GM21529 (cell line): ENCODE results near the gene PRDM12.

Experiments
- ATAC-seq: cut with Tn5 transposase; IDR thresholded peaks from one replicate; pipeline ENCODE4 v1.9.1; 2021; ENCODE audit not compliant: unreplicated experiment

Gene PRDM12

GRCh38 chr9:130714586-130715110 is 50.3 kb downstream of the PRDM12 start:
- no peak for ATAC-seq

GRCh38 chr9:130715270-130715669 is 50.9 kb downstream of the PRDM12 start:
- ATAC-seq: no peak

- no peak for ATAC-seq
These were observed 54.2 kb downstream of the PRDM12 start for GRCh38 chr9:130718562-130718961.

- no peak for ATAC-seq
These were observed 56.4 kb downstream of the PRDM12 start for GRCh38 chr9:130720762-130721161.

- no peak for ATAC-seq
These were observed 64.3 kb downstream of the PRDM12 start for GRCh38 chr9:130728721-130729120.

- no peak for ATAC-seq
These were observed 64.8 kb downstream of the PRDM12 start for GRCh38 chr9:130729145-130729544.

- no peak for ATAC-seq
These were observed 67.0 kb downstream of the PRDM12 start for GRCh38 chr9:130731355-130731754.

- ATAC-seq: no peak
These were observed 67.7 kb downstream of the PRDM12 start for GRCh38 chr9:130732136-130732535.
